Brain microvascular endothelial cell (primary cell): Measurements from ENCODE around the gene ABLIM1.
A peak's percentile ranks its signal among the peaks of the same experiment; 100 is the strongest.

Experiments
- DNase-seq: peaks from one replicate; pipeline ENCODE4 v3.0.0-alpha.2; 2020
- H3K27ac ChIP-seq: fragments of 250-450 bp; sonication (Bioruptor Pico); 2 replicates; pipeline ENCODE4 v1.5.1; 2020; ENCODE audit warnings: mild to moderate bottlenecking, moderate library complexity
- H3K27me3 ChIP-seq: fragments of 250-450 bp; sonication (Bioruptor Pico); replicated peaks from 2 replicates; pipeline ENCODE4 v1.5.1; 2020; ENCODE audit warnings: mild to moderate bottlenecking
- H3K36me3 ChIP-seq: fragments of 250-450 bp; sonication (Bioruptor Pico); replicated peaks from 2 replicates; pipeline ENCODE4 v1.5.1; 2020; ENCODE audit warnings: mild to moderate bottlenecking
- H3K4me3 ChIP-seq: 2 replicates; pipeline ENCODE4 v1.5.1; 2011; ENCODE audit warnings: low read depth, mild to moderate bottlenecking, control low read depth, low read length, moderate library complexity
- in situ Hi-C: cut with HindIII; loops from 2 replicates; pipeline ENCODE4 v1.10.0; 2017; ENCODE audit warnings: low sequenced_read_pairs, low pct_ligation_motif_present
- TF ChIP-seq, protein P1 (sequence below): IDR thresholded peaks from 2 replicates; pipeline ENCODE4 v1.5.1; 2011; ENCODE audit warnings: low read depth, mild to moderate bottlenecking, moderate library complexity, low read length, control low read depth, inconsistent platforms; ENCODE audit errors: missing control alignments

ABLIM1 gene

GRCh38 chr10:114629083-114629823, 28.8 kb downstream of the ABLIM1 start:
- DNase-seq: no peak
- Histone ChIP-seq H3K4me3 (no peak overlapping the region), H3K27me3 (no peaks in the 10 kb centered on the region), H3K27ac (no peak overlapping the region), H3K36me3 (no peaks in the 10 kb centered on the region)
- TF ChIP-seq, protein P1, sequence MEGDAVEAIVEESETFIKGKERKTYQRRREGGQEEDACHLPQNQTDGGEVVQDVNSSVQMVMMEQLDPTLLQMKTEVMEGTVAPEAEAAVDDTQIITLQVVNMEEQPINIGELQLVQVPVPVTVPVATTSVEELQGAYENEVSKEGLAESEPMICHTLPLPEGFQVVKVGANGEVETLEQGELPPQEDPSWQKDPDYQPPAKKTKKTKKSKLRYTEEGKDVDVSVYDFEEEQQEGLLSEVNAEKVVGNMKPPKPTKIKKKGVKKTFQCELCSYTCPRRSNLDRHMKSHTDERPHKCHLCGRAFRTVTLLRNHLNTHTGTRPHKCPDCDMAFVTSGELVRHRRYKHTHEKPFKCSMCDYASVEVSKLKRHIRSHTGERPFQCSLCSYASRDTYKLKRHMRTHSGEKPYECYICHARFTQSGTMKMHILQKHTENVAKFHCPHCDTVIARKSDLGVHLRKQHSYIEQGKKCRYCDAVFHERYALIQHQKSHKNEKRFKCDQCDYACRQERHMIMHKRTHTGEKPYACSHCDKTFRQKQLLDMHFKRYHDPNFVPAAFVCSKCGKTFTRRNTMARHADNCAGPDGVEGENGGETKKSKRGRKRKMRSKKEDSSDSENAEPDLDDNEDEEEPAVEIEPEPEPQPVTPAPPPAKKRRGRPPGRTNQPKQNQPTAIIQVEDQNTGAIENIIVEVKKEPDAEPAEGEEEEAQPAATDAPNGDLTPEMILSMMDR: no peak
- in situ Hi-C loops: no loop called here

- no peak for DNase-seq
- Histone ChIP-seq H3K36me3 (no peaks in the 10 kb centered on the region), H3K4me3 (no peak overlapping the region), H3K27me3 (no peaks in the 10 kb centered on the region), H3K27ac (no peak overlapping the region)
- in situ Hi-C loops: no loop called here
- TF ChIP-seq, protein P1: no peak
Observed at GRCh38 chr10:114628106-114628505, 30.0 kb downstream of the ABLIM1 start.

DNA sequence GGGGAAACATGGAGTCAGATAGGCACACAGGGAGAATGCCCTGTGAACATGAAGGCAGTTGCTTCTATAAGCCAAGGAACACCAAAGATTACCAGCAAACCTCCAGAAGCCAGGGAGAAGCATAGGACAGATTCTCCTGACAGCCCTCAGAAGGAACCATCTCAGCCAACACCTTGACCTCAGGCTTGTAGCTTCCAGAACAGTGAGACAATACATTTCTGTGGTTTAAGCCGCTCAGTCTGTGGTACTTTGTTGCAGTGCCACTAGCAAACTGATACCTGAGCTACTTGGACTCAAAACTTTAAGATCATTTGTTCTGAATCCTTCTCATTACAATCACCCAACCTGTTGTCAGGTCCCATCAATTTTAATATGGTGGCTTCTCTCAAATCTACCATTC, 31.2 kb downstream of the ABLIM1 start:
- H3K27ac ChIP-seq: no peak overlapping the region
- H3K4me3 ChIP-seq: no peak overlapping the region
- H3K27me3 ChIP-seq: no peaks in the 10 kb centered on the region
- TF ChIP-seq, protein P1: no peak
- H3K36me3 ChIP-seq: no peaks in the 10 kb centered on the region
- in situ Hi-C loops: no loop called here
- DNase-seq: no peak

- Histone ChIP-seq H3K36me3 (no peaks in the 10 kb centered on the region), H3K4me3 (no peak overlapping the region), H3K27me3 (no peaks in the 10 kb centered on the region), H3K27ac (no peak overlapping the region)
- peak; percentile 28 for DNase-seq
- in situ Hi-C loops: no loop called here
- TF ChIP-seq, protein P1: no peak
Observed at GRCh38 chr10:114624951-114625780, 32.9 kb downstream of the ABLIM1 start.

DNA sequence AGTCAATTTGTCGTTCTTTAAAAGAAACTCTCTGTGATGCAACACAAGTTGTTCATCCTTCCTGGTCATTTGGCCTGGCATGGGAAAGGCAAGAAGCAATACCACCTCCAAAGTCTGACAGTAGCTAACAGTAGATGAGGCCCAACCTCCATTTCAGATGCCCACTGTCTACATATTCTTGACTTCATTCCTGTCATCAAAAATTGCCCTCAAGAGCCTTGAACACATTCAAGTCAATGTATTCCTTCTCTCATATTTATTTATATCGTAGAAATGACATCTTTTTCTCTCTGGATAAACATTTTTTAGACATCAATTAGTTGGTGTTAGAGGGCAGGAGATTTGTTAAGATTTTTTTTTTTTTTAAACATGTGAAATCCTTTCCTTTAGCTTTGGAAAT, 33.7 kb downstream of the ABLIM1 start:
- in situ Hi-C loops: no loop called here
- Histone ChIP-seq H3K36me3 (no peaks in the 10 kb centered on the region), H3K27ac (no peak overlapping the region), H3K27me3 (no peaks in the 10 kb centered on the region), H3K4me3 (no peak overlapping the region)
- TF ChIP-seq, protein P1: no peak
- no peak for DNase-seq
